ENCODE measurements around the gene TGM2. TPM values are rescaled to one million over a fixed set of nuclear protein-coding genes. Genes with fewer than 3 reads are reported as not detected.
A peak's percentile ranks its signal among the peaks of the same experiment; 100 is the strongest.
"Not testable (repeated sequence)": the region's sequence is repeated elsewhere in the genome, so short reads cannot be mapped to it uniquely, and the experiment has no call there.

TGM2 gene
- total and polyA plus RNA-seq, 9 of the 15 experiments (the other 6 are each of a cell fraction or from before 2014, with no cell fraction given): 5.5 to 78.5 (median 37.6) TPM

DNA sequence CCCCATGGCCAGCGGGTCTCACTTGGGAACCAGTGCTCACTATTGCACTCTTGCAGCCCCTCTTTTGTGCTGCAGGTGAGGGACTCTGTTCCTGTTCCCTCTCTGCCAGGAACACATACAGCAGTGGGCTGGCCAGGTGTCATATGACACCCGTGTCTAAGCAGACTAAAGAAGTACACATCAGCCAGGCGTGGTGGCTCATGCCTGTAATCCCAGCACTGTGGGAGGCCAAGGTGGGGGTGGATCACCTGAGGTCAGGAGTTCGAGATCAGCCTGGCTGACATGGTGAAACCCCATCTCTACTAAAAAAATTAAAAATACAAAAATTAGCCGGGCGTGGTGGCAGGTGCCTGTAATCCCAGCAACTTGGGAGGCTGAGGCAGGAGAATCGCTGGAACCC lies 57.2 kb downstream of the TGM2 start:
- WGBS (ENCODE audit: insufficient coverage, low coverage, missing lambda C conversion rate): 58% methylated on average over 7 of the region's 7 CpGs
- H3K27ac ChIP-seq (ENCODE audit: extremely low read depth, low read depth, low read length); H3K4me2 ChIP-seq (ENCODE audit: insufficient read depth, low read length); FAIRE-seq; H3K27me3 ChIP-seq (ENCODE audit: control insufficient read depth in 2 of 2, insufficient read depth in 2 of 2, low read length in 2 of 2); in situ Hi-C loops (cut with MboI); DNase-seq (ENCODE audit: extremely low read depth in 1 of 4, low spot score in 3 of 4); H3K4me3 ChIP-seq; H2AFZ ChIP-seq (ENCODE audit: low read depth, low read length); H3K9me3 ChIP-seq (replicated peaks; ENCODE audit: control insufficient read depth, insufficient read depth, low read depth, low read length); H3K9me1 ChIP-seq (ENCODE audit: control insufficient read depth, insufficient read depth, low read length); POLR2A ChIA-PET; H3K79me2 ChIP-seq (ENCODE audit: control insufficient read depth, insufficient read depth, low read length); intact Hi-C loops (cut with micrococcal nuclease); ATAC-seq; H3K9ac ChIP-seq (ENCODE audit: insufficient read depth in 1 of 2, low read depth in 2 of 2, low read length in 2 of 2); H3K36me3 ChIP-seq (ENCODE audit: control insufficient read depth, insufficient read depth, low read length); BruUV-seq (replicated peaks); H4K20me1 ChIP-seq (replicated peaks; ENCODE audit: control insufficient read depth, insufficient read depth, low read length); CTCF ChIA-PET (ENCODE audit: low intra/inter-chr PET ratio): not testable (repeated sequence)
- TF ChIP-seq EGR1 (conservative IDR thresholded peaks at IDR 0.05): 0 out of 2 replicates have a peak, but pooled peaks have one; percentile 21
- peaks cover 5 to 20% of the 10 kb centered on the region in 2 experiments for H3K4me1 ChIP-seq (replicated peaks in 1 of 2; ENCODE audit: control insufficient read depth in 2 of 2, insufficient read depth in 2 of 2, low read length in 2 of 2)

DNA sequence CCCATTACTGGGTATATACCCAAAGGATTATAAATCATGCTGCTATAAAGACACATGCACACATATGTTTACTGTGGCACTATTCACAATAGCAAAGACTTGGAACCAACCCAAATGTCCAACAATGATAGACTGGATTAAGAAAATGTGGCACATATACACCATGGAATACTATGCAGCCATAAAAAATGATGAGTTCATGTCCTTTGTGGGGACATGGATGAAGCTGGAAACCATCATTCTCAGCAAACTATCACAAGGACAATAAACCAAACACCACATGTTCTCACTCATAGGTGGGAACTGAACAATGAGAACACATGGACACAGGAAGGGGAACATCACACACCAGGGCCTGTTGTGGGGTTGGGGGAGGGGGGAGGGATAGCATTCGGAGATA lies 57.7 kb downstream of the TGM2 start:
- not testable (repeated sequence) for DNase-seq (ENCODE audit: extremely low read depth in 1 of 4, low spot score in 3 of 4)

More for the DNA sequence above, 57.7 kb downstream of the TGM2 start:
- H3K36me3 ChIP-seq (ENCODE audit: control insufficient read depth, insufficient read depth, low read length); H4K20me1 ChIP-seq (replicated peaks; ENCODE audit: control insufficient read depth, insufficient read depth, low read length); in situ Hi-C loops (cut with MboI); FAIRE-seq; ATAC-seq; BruUV-seq (replicated peaks); H3K4me2 ChIP-seq (ENCODE audit: insufficient read depth, low read length); H3K9me1 ChIP-seq (ENCODE audit: control insufficient read depth, insufficient read depth, low read length); H2AFZ ChIP-seq (ENCODE audit: low read depth, low read length); POLR2A ChIA-PET; H3K27ac ChIP-seq (ENCODE audit: extremely low read depth, low read depth, low read length); intact Hi-C loops (cut with micrococcal nuclease); H3K9ac ChIP-seq (ENCODE audit: insufficient read depth in 1 of 2, low read depth in 2 of 2, low read length in 2 of 2); H3K27me3 ChIP-seq (ENCODE audit: control insufficient read depth in 2 of 2, insufficient read depth in 2 of 2, low read length in 2 of 2); H3K9me3 ChIP-seq (replicated peaks; ENCODE audit: control insufficient read depth, insufficient read depth, low read depth, low read length); H3K79me2 ChIP-seq (ENCODE audit: control insufficient read depth, insufficient read depth, low read length); CTCF ChIA-PET (ENCODE audit: low intra/inter-chr PET ratio); H3K4me3 ChIP-seq: not testable (repeated sequence)
- peaks cover 0 to 18% of the 10 kb centered on the region in 2 experiments; a peak in 4 of 5 replicates for H3K4me1 ChIP-seq (replicated peaks in 1 of 2; ENCODE audit: control insufficient read depth in 2 of 2, insufficient read depth in 2 of 2, low read length in 2 of 2)
- no CpG with 5 or more reads among the region's 1 CpG for WGBS (ENCODE audit: insufficient coverage, low coverage, missing lambda C conversion rate)
